ENCODE results near the gene SHLD1. TPM values are rescaled to one million over a fixed set of nuclear protein-coding genes. Genes with fewer than 3 reads are reported as not detected.
"Not testable (repeated sequence)": the region's sequence is repeated elsewhere in the genome, so short reads cannot be mapped to it uniquely, and the experiment has no call there.

The SHLD1 gene
- total and polyA plus RNA-seq, 12 donors = 3.2 to 8.5 (median 4.8) TPM

DNA sequence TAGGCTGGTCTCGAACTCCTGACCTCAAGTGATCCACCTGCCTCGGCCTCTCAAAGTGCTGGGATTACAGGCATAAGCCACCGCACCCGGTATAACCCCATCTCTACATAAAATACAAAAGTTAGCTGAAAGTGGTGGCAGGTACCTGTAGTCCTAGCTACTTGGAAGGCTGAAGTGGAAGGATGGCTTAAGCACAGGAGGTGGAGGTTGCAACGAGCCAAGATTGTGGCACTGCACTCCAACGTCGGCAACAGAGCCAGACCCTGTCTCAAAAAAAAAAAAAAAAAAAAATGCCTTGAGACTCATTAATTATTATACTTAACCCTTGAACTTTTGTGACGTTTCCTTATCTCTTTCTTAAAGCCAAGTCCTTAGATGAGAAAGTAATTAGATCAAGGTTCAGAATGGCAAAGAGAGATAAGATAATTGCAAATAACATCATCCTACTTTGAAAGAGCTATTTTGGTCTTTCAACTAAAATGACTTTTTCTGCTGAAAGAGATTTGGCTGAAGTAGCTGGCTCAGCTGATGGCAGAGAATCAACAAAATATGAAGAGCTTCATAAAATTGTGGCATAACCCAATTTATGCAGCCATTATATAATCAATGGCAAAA lies 4.7 kb upstream of the SHLD1 start:
- 63 to 68% methylated on average over 8 of the region's 8 CpGs for WGBS, 2 donors
- TF ChIP-seq CTCF (IDR thresholded peaks at IDR 0.05) = no peak
- no peaks in the 10 kb centered on the region for H3K9me3 ChIP-seq
- no peak overlapping the region for H3K4me3 ChIP-seq
- no peak overlapping the region for H3K27ac ChIP-seq
- DNase-seq = no peak
- no peak for ATAC-seq
- H3K36me3 ChIP-seq = no peaks in the 10 kb centered on the region
- H3K4me1 ChIP-seq = peaks cover 0 to 4% (median 0%) of the 10 kb centered on the region in 9 donors
- no peaks in the 10 kb centered on the region for H3K27me3 ChIP-seq
- intact Hi-C loops (cut with DNase I) = no loop called here

DNA sequence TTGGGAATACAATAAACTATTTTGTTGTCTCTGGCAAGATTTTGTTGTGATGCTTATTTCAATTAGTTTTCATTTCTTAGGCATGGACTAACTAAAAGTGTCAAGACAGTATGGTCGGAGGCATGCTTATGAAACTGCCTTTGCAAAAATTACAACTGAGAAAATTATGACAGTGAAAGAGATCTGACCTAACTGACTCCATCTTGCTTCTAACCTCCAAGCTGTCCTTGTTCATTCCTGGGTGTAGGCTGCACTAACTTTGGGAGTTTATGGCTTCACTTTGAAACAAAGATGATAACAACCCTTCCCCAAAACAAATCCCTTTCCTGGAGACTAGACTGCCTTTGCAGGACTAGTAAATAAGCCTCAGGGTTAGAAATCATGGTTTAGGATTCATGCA lies 4.1 kb upstream of the SHLD1 start:
- TF ChIP-seq CTCF (IDR thresholded peaks at IDR 0.05) = no peak
- Histone ChIP-seq H3K27ac (no peak overlapping the region), H3K36me3 (no peaks in the 10 kb centered on the region), H3K9me3 (no peaks in the 10 kb centered on the region), H3K27me3 (no peaks in the 10 kb centered on the region), H3K4me3 (no peak overlapping the region), H3K4me1 (peaks cover 0 to 7% (median 3%) of the 10 kb centered on the region in 9 donors)
- intact Hi-C loops (cut with DNase I) = no loop called here
- 61 to 76% methylated on average over 1 of the region's 1 CpG for WGBS, 2 donors
- no peak for ATAC-seq
- DNase-seq = no peak

- Histone ChIP-seq H3K36me3 (no peaks in the 10 kb centered on the region), H3K27ac (no peak overlapping the region), H3K27me3 (no peaks in the 10 kb centered on the region), H3K4me3 (no peak overlapping the region), H3K9me3 (no peaks in the 10 kb centered on the region), H3K4me1 (peaks cover 0 to 13% (median 7%) of the 10 kb centered on the region in 9 donors)
- no peak for ATAC-seq
- WGBS, 2 donors = 91 to 93% methylated on average over 6 of the region's 6 CpGs
- no peak for DNase-seq
- TF ChIP-seq CTCF (IDR thresholded peaks at IDR 0.05) = no peak
- intact Hi-C loops (cut with DNase I) = no loop called here
Observed at GRCh38 chr20:5748246-5748645, 2.0 kb upstream of the SHLD1 start.

- DNase-seq; H3K4me3 ChIP-seq; H3K27me3 ChIP-seq; ATAC-seq; intact Hi-C loops (cut with DNase I); H3K36me3 ChIP-seq; H3K9me3 ChIP-seq: not testable (repeated sequence)
- peak overlapping the region in 4 of 10 donors; percentile 82 to 93 (median 90) for H3K27ac ChIP-seq
- H3K4me1 ChIP-seq = peaks cover 0 to 13% (median 7%) of the 10 kb centered on the region in 9 donors
- 97 to 99% methylated on average over 12 of the region's 12 CpGs for WGBS, 2 donors
Observed at GRCh38 chr20:5749512-5749951, 669 bp upstream of the SHLD1 start.

GRCh38 chr20:5751856-5752255 lies 1.7 kb downstream of the SHLD1 start:
- Histone ChIP-seq H3K4me3 (no peak overlapping the region), H3K36me3 (peaks cover 0 to 7% (median 0%) of the 10 kb centered on the region in 9 donors), H3K27me3 (no peaks in the 10 kb centered on the region), H3K27ac (no peak overlapping the region), H3K4me1 (peaks cover 0 to 13% (median 7%) of the 10 kb centered on the region in 9 donors), H3K9me3 (no peaks in the 10 kb centered on the region)
- no peak for DNase-seq
- TF ChIP-seq CTCF (IDR thresholded peaks at IDR 0.05) = no peak
- WGBS, 2 donors = 65 to 71% methylated on average over 4 of the region's 4 CpGs
- no peak for ATAC-seq
- intact Hi-C loops (cut with DNase I) = loop anchor here in 4 of 10 donors (5.0 to 10.0 kb wide), 4 partner anchors 40 to 147 kb away; no protein-coding TSS in a partner anchor
